Activated T-cell treated with anti-CD3 and anti-CD28 coated beads, Interleukin-2, amount 50 U/mL, for 48 hours (primary cell): Measurements from ENCODE around the gene ATP9A.
"Not testable (repeated sequence)": the region's sequence is repeated elsewhere in the genome, so short reads cannot be mapped to it uniquely, and the experiment has no call there.

Experiments
- DNase-seq, 2 experiments: peaks; one replicate each; pipeline ENCODE4 v3.0.0-alpha.2; 2020

The ATP9A gene

DNA sequence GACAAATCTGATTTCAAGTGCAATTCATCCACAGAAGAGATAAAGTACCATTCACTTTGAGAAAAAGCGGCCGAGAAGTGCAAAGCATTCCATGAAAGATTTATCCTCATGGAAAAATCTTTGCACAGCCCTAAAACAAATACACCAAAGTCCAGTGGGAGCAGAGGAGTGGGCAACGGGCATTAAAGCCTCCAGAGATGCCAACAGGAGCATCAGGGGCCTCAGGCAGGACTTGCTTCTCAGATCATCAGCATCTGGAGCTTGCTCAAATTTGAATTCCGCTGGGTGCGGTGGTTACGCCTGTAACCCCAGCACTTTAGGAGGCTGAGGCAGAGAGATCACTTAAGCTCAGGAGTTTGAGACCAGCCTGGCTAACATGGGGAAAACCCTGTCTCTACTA is 115.0 kb downstream of the ATP9A start:
- no peak for DNase-seq

DNA sequence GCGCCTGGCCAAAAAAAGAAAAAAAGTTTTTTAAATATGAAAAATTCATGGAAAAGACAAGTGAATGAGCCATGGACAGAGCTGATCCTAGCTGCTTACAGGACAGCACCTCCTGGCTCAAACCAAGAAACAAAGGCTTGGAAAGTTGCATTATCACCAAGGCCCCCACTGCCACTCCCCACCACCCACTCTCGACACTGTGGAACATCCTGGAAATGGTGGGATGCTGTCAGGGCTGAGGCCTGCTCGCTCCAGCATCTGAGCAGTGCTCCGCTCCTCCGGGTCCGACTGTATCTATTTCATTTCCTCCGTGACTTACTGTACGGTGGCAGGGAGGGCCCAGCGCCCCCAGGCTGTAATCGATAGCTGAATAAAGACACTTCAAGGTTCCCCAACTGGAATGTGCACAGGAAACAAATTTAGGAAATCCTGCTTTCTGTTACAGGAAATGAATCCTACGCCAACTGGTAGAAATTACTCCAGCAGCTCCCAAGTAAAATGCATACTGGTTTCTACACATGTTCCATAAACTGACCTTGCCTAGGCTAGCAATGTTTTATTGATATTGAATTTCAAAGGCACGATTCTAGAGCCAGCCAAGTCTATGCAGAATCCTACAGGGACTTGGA is 116.2 kb downstream of the ATP9A start:
- DNase-seq = no peak

DNA sequence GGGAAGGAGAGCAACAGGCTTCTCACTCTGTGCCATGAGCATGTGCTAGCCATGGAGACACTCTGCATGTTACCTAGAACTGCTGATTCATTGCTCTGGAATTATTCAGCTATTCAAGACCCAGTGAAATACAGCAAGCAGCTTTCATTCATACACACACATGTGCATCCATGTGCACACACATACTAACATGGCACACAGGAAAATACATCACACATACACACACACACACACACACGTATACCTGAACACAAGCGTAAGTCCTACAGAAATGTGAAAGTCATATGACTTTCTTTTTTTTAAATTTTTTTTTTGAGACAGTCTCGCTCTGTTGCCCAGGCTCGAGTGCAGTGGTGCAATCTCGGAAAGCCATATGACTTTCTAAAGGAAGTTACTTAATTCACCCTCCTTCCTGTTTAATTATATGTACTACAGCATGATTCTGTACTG is 117.5 kb downstream of the ATP9A start:
- DNase-seq = no peak

DNA sequence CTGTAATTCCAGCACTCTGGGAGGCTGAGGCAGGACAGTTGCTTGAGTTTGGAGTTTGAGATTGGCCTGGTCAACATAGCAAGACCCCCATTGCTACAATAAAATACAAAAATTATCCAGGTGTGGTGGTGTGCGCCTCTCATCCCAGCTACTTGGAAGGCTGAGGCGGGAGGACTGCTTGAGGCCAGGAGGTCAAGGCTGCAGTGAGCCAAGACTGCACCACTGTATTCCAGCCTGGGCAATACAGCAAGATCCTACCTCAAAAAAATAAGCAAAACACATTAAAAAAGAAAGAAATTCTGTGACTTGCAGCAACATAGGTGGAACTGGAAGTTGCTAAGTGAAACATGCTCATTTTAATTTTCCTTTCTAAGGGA is 119.6 kb downstream of the ATP9A start:
- DNase-seq = no peak

DNA sequence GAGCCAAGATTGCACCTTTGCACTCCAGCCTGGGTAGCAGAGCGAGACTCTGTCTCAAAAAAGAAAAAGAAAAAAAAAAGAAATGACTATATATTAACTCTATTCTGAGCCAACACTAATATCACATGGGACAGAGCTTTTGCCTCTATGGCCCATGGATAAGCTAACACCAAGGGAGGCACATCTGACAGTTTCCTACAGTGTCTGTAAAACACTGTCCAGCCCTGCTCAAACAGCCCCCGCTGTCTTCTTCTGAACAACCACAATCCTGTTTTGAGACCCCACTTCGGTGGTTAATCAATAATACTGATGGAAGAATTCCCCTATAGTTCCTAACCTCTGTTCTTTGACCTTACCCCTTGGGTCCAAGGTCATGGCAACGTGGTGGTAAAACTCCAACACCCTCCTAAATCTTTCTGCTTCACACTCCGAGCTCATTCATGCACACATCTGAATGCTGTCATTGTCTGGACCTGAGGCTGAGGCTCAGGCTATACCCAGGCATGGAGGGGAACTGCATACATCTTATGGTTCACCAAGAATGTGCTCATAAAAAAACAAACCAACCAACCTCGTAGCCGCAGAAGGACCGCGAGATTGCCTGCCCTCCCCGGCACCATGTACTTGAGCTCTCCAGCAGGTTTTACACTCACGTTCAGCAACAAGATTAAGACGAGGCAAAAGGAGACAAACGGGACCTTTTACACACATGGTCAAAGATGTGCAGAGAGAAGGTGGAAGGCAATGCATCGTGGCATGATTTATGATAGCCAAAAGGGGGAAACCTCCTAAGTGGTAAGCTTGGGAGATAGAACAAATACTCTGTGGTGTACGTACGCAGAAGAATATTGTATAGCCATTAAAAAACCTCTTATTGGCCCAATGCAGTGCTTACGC is 120.3 kb downstream of the ATP9A start:
- DNase-seq = no peak

DNA sequence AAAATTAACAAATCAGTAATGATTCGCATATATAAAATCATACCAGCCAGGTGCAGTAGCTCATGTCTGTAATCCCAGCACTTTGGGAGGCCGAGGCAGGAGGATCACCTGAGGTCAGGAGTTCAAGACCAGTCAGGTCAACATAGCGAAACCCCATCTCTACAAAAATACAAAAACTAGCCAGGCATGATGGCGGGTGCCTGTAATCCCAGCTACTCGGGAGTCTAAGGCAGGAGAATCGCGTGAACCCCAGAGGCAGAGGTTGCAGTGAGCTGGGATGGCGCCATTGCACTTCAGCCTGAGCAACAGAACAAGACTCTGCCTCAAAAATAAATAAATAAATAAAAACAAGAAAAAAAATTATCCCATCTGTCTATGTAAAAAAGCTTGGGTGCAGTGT is 124.4 kb downstream of the ATP9A start:
- not testable (repeated sequence) for DNase-seq

DNA sequence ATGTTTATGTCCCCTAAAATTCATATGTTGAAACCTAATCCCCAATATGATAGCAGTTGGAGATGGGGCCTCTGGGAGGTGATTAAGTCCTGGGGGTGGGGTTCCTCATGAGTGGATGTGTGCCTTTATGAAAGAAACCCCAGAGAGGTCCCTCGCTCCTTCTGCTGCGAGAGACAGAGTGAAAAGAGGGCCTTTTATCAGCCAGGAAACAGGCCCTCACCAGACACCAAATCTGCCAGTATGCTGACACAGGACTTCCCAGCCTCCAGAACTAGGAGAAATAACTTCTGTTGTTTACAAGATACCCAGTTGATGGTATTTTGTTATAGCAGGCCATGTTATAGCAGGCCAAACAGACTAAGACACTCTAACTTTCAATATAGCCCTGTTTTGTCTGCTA is 124.8 kb downstream of the ATP9A start:
- no peak for DNase-seq

DNA sequence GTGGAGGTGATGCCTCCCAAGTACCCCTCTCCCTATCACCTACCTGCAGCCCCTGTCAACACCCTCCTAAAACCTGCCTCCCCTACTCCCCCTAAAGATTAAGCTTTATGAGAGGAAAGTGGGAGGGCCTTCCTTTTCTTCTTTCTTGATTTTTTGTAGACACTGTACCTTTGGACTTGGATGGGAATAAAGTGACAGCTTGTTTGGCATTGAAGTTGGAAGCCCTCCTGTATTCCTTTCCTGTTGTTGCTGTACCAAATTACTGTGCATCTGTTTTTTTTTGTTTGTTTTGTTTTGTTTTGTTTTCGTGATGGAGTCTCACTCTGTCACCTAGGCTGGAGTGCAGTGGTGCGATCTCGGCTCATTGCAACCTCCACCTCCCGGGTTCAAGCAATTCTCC is 126.3 kb downstream of the ATP9A start:
- no peak for DNase-seq

DNA sequence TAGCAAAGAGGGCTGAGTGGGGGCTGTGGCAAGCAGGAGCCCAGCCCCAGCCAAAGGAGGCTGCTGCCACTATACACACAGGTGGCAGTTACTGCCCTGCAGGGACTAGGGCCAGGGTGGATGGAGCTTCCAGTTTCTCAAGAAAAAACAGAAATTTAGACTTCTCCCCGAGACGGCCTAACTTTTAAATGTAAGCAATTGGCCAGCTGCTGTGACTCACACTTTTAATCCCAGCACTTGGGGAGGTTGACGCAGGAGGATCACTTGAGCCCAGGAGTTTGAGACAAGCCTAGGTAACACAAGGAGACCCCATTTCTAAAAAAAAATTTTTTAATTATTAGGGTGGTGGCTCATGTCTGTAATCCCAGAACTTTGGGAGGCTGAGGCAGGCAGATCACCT is 127.4 kb downstream of the ATP9A start:
- no peak for DNase-seq

DNA sequence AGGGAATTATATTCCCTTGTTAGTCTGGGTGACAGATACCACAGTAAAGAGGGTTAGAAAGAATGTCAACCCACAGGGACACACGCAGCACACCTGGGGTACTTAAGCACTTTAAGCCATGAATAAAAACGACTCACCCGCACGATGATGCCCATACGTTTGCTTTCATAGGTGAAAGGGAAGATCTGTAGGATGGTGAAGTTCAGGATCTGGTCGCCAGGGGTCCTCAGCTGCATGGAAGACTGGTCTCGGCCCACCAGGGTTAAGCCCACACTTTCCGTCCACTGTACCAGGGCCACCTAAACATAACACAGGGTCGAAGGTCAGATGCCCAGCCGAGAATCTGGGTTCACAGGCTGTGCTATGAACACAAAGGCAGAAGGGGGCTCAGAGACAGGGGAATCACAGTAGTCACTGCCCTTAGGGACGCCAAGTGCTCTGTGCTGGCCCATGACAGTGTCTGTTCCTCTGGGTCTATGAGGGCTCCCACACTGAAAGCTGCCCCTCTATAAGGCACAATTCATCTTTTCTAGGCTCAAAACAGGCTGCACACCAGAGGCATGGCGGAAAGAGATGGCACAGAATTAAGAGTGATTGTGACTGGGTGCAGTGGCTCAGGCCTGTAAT is 128.9 kb downstream of the ATP9A start:
- DNase-seq = peak; percentile 84 to 87

DNA sequence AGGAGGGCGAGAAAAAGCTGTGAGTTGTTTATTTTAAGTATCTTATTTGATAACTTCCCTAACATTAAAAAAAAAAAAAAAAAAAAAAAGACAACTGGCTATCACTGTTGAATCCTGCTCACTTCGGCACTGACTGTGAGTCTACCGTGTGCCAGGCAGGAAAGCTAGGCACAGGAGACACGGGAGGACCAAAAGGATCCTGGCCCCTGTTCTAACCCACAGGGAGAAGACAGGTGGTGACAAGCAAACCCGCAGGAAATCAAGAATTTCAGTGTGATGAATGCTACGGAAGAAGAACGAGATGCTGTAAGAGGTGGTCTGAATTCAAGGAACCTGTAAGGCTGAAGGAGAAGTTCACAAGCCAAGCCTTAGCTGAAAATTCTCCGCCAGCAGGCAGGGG is 130.9 kb downstream of the ATP9A start:
- DNase-seq = no peak

DNA sequence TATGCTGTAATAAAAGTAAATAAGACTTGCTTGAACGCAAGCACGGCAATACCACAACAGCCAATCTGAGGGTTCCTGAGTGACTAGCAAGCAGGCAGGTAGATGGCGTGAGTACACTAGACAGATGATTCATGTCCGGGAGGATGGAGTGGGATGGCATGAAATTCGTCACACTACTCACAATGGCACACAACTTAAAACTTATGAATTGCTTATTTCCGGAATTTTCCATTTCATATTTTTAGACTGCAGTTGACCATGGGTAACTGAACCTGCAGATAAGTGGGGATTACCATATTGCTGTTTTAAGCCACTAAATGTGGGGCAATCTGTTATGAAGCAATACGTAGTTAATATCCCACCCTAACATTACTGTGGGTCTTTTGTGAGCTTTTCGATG is 132.1 kb downstream of the ATP9A start:
- DNase-seq = peak in 1 of 2 experiments; percentile 42

DNA sequence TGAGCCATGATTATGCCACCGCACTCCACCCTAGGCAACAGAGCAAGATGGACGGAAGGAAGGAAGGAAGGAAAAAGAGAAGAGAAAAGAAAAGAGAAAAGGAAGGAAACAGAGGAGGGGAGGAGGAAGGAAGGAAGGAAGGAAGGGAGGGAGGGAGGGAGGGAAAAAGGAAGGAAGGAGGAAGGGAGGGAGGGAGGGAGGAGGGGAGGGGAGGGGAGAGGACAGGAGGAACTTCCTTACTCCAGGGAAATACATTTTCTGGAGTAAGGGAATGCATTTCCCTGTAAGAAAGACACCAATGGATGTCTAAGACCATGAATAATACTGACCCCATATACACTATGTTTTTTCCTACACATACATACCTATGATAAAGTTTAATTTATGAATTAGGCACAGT is 132.5 kb downstream of the ATP9A start:
- no peak for DNase-seq

DNA sequence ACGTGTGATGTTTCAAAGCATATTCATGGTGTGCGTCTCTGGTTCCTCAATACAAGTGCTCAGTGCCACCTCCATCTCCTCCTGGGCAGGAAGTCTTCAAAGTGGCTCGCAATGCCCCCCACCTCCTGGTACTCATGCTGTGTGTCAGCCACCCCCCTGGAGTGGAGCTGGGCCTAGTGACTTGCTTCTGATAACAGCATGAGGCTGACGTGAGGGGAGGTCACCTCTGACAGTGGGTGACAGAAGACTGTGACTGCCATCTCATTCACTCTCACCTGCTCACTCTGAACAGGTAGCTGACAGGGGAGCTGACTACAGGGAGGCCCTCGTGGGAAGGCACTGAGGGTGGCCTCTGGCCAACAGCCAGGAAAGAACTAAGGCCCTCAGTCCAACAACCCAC is 133.3 kb downstream of the ATP9A start:
- no peak for DNase-seq

DNA sequence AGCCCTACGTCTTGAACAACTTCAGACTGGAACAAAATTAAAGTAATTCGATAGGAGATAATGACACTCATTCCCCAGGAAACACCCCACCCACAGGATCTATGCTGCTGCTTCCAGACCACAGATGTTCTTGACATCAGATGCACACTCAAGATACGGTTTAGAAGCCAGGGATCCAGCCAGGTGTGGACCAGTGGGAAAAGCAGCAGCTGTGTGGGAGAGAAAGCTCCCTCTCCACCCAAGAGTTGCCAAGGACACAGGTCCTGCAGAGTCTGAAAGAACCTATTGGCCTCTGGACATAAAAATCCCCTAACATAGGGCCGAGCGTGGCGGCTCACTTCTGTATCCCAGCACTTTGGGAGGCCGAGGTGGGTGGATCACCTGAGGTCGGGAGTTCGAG is 133.9 kb downstream of the ATP9A start:
- no peak for DNase-seq

DNA sequence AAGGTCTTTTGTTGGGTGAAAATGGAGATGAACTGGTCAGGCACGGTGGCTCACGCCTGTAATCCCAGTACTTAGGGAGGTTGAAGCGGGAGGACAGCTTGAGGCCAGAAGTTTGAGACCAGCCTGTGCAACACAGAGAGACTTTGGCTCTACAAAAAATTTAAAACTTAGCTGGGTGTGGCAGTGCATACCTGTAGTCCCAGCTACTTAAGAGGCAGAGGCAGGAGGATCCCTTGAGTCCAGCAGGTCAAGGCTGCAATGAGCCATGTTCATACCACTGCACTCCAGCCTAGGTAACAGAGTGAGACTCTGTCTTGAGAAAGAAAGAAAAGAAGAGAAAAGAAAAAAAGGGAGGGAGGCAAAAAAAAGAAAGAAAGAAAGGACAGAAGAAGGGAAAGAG is 134.8 kb downstream of the ATP9A start:
- no peak for DNase-seq

DNA sequence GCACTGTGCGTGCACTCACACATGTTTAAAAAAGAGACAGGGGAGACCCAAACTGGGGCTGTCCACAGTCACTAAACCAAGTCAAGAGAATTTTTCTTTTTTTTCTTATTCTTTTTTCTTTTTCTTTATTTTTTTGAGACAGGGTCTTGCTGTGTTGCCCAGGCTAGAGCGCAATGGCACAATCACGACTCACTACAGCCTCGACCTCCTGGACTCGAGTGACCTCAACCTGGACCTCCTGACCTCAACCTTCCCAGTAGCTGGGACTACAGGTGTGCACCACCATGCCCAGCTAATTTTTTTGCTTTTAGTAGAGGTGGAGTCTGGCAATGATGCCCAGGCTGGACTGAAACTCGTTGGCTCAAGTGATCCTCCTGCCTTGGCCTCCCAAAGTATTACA is 136.2 kb downstream of the ATP9A start:
- no peak for DNase-seq

DNA sequence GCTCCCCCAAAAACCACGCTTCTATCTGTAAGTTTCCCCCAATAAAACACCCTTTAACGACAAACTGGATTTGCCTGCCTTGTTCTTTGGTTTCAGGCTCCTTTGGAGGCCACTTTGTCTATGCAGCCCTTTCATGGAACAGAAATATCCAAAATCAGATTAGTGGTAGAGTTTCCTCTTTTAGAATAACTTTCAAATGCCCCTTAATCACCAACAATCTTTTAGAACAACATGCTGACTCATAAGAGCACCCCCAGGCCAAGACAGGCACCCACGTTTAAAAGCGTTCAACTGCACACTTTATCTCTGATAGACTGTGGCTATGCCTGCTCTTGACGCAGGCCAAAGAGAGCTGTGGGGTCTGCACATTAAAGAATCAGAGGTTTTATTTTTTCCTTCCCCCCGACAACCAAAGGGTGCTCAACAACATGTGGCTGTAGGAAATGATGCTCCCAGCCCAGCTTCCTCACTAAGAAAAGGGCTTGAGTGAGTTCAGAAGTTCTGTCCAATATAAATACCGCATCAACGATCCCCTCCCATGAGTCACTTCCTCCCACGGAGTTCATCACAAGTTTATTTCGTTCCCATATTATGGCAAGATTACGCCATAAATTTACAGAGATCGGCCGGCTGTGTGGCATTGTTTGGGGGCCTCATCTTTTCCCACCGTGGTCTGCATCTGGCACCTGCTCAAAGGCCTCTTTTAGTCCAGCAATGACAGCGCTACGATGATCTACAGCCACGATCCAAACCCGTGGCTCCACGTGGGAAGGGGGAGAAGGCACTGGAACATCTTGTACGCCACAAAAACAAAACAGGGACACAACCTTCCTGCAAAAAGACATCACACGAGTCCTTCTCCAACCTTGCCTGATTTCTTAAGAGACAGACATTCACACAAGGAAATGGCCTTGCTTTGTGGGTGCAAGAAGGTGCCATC is 136.9 kb downstream of the ATP9A start:
- DNase-seq = peak; percentile 62 to 66

DNA sequence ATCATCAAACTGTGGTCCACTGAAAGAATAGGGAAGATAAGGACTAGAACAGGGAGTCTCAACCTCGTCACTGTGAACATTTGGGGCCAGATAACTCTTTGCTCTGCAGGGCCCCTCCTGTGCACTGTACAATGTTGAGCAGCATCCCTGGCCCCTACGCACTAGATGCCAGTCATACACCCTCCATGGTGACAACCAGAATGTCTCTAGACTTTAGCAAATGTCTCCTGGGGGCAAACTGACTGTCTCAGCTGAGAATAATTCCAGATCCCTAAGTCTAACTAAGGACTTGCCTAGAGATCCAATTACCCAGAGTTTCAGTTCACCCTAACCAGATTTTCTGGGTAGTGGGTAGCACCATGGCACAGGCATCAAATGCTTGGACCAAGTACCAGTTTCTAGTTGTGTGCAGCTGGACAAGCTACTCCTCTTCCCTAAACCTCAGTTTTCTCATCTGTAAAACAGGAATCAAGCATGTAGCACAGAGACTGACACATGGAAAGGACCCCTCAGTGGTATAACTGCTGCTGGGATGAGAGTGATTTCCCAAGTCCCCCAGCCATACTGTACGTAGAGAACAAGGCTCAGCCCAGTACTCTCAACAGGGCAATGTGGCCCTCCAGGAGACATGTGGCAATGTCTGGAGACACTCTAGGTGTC is 138.7 kb downstream of the ATP9A start:
- DNase-seq = no peak

DNA sequence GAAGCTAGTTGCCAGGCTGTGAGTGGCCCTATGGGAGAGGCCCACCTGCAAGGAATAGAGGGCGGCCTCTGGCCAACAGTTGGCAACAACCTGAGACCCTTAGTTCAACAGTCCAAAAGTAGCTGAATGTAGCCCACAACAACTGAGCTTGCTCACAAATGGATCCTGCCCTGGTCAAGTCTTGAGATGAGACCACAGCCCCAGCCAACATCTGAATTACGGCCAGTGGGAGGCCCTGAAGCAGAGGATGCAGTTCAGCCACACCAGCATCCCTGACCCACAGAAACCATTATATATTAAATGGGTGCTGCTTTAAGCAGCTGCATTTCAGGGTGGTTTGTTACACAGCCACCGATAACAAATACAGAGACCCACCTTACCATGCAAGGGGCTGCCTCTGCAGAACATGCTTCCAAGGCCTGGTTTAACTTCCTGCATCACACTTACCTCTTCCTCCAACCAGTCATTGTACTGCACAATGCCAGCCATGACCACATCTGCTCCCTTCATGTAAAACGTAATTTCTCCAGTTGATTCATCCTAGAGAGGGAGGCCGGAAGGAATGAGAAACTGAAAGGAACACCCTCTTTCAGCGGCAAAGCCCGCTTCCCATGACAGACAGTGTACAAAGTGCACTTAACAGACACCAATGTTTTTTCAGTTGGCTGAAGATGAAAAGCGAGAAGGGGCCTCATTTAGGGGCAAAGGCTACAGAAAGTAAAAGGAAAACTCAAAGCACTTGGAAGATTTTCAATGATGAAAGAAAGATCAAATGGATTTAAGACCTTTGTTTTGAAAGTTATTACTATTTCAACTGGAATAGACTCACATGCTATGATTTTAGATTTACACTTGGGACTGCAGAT is 139.4 kb downstream of the ATP9A start:
- peak in 1 of 2 experiments; percentile 46 for DNase-seq

DNA sequence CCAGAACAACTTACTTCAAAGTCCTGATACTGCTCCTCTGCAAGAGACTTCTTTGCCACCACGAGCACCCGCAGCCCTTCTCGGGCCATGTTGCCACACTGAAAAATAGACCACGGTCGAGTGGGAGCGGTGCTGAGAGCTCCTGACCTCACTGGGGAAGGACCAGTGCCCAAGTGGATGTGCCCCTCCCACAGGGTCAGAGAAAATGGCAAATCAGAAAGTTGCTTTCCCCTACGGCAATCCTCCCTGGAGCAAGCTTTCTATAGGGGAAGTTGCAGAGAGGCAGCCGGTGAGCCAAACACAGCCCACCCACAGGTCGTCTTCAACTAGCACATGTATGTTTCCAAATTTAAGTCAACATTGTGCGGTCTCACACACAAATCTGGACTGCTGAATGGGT is 140.6 kb downstream of the ATP9A start:
- no peak for DNase-seq
